Effector memory CD4-positive, alpha-beta T cell (primary cell): Measurements from ENCODE around the gene NTSR1.

Experiments
- DNase-seq, 3 donors: peaks; one replicate each; pipeline ENCODE4 v3.0.0-alpha.2; 2020
- H3K27ac ChIP-seq: 2 replicates; pipeline ENCODE4 v1.7.0; 2013; ENCODE audit warnings: mild to moderate bottlenecking, low read length, moderate library complexity; ENCODE audit not compliant: insufficient read depth, poor library complexity, severe bottlenecking
- H3K27me3 ChIP-seq: replicated peaks from 2 replicates; pipeline ENCODE4 v1.7.0; 2013; ENCODE audit warnings: mild to moderate bottlenecking, low read length; ENCODE audit not compliant: insufficient read depth, control insufficient read depth, poor library complexity, severe bottlenecking
- H3K36me3 ChIP-seq: 2 replicates; pipeline ENCODE4 v1.7.0; 2013; ENCODE audit warnings: mild to moderate bottlenecking, low read length, moderate library complexity; ENCODE audit not compliant: control insufficient read depth, insufficient read depth
- H3K4me1 ChIP-seq: 2 replicates; pipeline ENCODE4 v1.7.0; 2013; ENCODE audit warnings: low read length, mild to moderate bottlenecking; ENCODE audit not compliant: control insufficient read depth, insufficient read depth, poor library complexity, severe bottlenecking
- H3K4me3 ChIP-seq: 2 replicates; pipeline ENCODE4 v1.7.0; 2013; ENCODE audit warnings: low read length, low read depth, mild to moderate bottlenecking; ENCODE audit not compliant: insufficient read depth, poor library complexity, severe bottlenecking
- H3K9me3 ChIP-seq: 2 replicates; pipeline ENCODE4 v1.7.0; 2013; ENCODE audit warnings: mild to moderate bottlenecking, low read length, moderate library complexity; ENCODE audit not compliant: control insufficient read depth

Gene NTSR1

GRCh38 chr20:62743777-62744317, 35.2 kb downstream of the NTSR1 start:
- DNase-seq: no peak
- H3K36me3 ChIP-seq: no peaks in the 10 kb centered on the region
- H3K9me3 ChIP-seq: no peaks in the 10 kb centered on the region
- H3K27me3 ChIP-seq: no peaks in the 10 kb centered on the region
- no peak overlapping the region for H3K27ac ChIP-seq
- peaks cover 49% of the 10 kb centered on the region for H3K4me1 ChIP-seq
- no peak overlapping the region for H3K4me3 ChIP-seq

GRCh38 chr20:62744741-62745191, 36.1 kb downstream of the NTSR1 start:
- no peak overlapping the region for H3K27ac ChIP-seq
- H3K4me1 ChIP-seq: peaks cover 40% of the 10 kb centered on the region
- DNase-seq: no peak

GRCh38 chr20:62745279-62745951, 36.8 kb downstream of the NTSR1 start:
- Histone ChIP-seq H3K27me3 (no peaks in the 10 kb centered on the region), H3K4me3 (no peak overlapping the region), H3K36me3 (no peaks in the 10 kb centered on the region), H3K9me3 (no peaks in the 10 kb centered on the region), H3K27ac (no peak overlapping the region), H3K4me1 (peaks cover 37% of the 10 kb centered on the region)
- no peak for DNase-seq

More at GRCh38 chr20:62744741-62745191, 36.1 kb downstream of the NTSR1 start:
- Histone ChIP-seq H3K27me3 (no peaks in the 10 kb centered on the region), H3K9me3 (no peaks in the 10 kb centered on the region), H3K36me3 (no peaks in the 10 kb centered on the region), H3K4me3 (no peak overlapping the region)

- peaks cover 32% of the 10 kb centered on the region for H3K4me1 ChIP-seq
- H3K4me3 ChIP-seq: no peak overlapping the region
- no peaks in the 10 kb centered on the region for H3K36me3 ChIP-seq
- no peaks in the 10 kb centered on the region for H3K27me3 ChIP-seq
- no peaks in the 10 kb centered on the region for H3K9me3 ChIP-seq
- DNase-seq: no peak
- H3K27ac ChIP-seq: no peak overlapping the region
Measured at GRCh38 chr20:62745952-62746288, 37.3 kb downstream of the NTSR1 start.

- Histone ChIP-seq H3K27ac (no peak overlapping the region), H3K4me1 (peaks cover 12% of the 10 kb centered on the region), H3K27me3 (no peaks in the 10 kb centered on the region), H3K9me3 (no peaks in the 10 kb centered on the region), H3K4me3 (no peak overlapping the region), H3K36me3 (no peaks in the 10 kb centered on the region)
- DNase-seq: no peak
Measured at GRCh38 chr20:62748311-62748710, 39.7 kb downstream of the NTSR1 start.

GRCh38 chr20:62749851-62750445, 41.3 kb downstream of the NTSR1 start:
- no peaks in the 10 kb centered on the region for H3K27me3 ChIP-seq
- no peak overlapping the region for H3K4me3 ChIP-seq
- H3K9me3 ChIP-seq: no peaks in the 10 kb centered on the region
- no peaks in the 10 kb centered on the region for H3K36me3 ChIP-seq
- no peak for DNase-seq
- H3K27ac ChIP-seq: no peak overlapping the region
- peaks cover 10% of the 10 kb centered on the region for H3K4me1 ChIP-seq

GRCh38 chr20:62751551-62752150, 43.0 kb downstream of the NTSR1 start:
- Histone ChIP-seq H3K9me3 (no peaks in the 10 kb centered on the region), H3K4me3 (no peak overlapping the region), H3K36me3 (no peaks in the 10 kb centered on the region), H3K4me1 (no peaks in the 10 kb centered on the region), H3K27me3 (no peaks in the 10 kb centered on the region), H3K27ac (no peak overlapping the region)
- no peak for DNase-seq

GRCh38 chr20:62752181-62752670, 43.6 kb downstream of the NTSR1 start:
- Histone ChIP-seq H3K27ac (no peak overlapping the region), H3K27me3 (no peaks in the 10 kb centered on the region), H3K4me3 (no peak overlapping the region), H3K4me1 (no peaks in the 10 kb centered on the region), H3K36me3 (no peaks in the 10 kb centered on the region), H3K9me3 (no peaks in the 10 kb centered on the region)
- DNase-seq: no peak

- Histone ChIP-seq H3K27ac (no peak overlapping the region), H3K9me3 (no peaks in the 10 kb centered on the region), H3K36me3 (no peaks in the 10 kb centered on the region), H3K4me1 (no peaks in the 10 kb centered on the region), H3K27me3 (no peaks in the 10 kb centered on the region), H3K4me3 (no peak overlapping the region)
- no peak for DNase-seq
Measured at GRCh38 chr20:62752671-62753501, 44.2 kb downstream of the NTSR1 start.
